ENCODE data around the gene CTNNBL1.

The CTNNBL1 gene

GRCh38 chr20:37759761-37760209 is 66.0 kb downstream of the CTNNBL1 start:
- no peak for DNase-seq (ENCODE audit: low read depth)
- TF ChIP-seq CTCF (IDR thresholded peaks at IDR 0.05; ENCODE audit: low read length, missing control alignments), result no peak
- H3K4me3 ChIP-seq (replicated peaks; ENCODE audit: low read depth, low read length), result no peak overlapping the region

GRCh38 chr20:37760322-37760721 is 66.5 kb downstream of the CTNNBL1 start:
- H3K4me3 ChIP-seq (replicated peaks; ENCODE audit: low read depth, low read length), result no peak overlapping the region
- DNase-seq (ENCODE audit: low read depth), result no peak
- TF ChIP-seq CTCF (IDR thresholded peaks at IDR 0.05; ENCODE audit: low read length, missing control alignments), result no peak

- no peak for TF ChIP-seq CTCF (IDR thresholded peaks at IDR 0.05; ENCODE audit: low read length, missing control alignments)
- H3K4me3 ChIP-seq (replicated peaks; ENCODE audit: low read depth, low read length), result no peak overlapping the region
- no peak for DNase-seq (ENCODE audit: low read depth)
Measured at GRCh38 chr20:37762716-37763485, 69.1 kb downstream of the CTNNBL1 start.

GRCh38 chr20:37764333-37764935 is 70.6 kb downstream of the CTNNBL1 start:
- no peak for TF ChIP-seq CTCF (IDR thresholded peaks at IDR 0.05; ENCODE audit: low read length, missing control alignments)
- no peak for DNase-seq (ENCODE audit: low read depth)
- no peak overlapping the region for H3K4me3 ChIP-seq (replicated peaks; ENCODE audit: low read depth, low read length)

- TF ChIP-seq CTCF (IDR thresholded peaks at IDR 0.05; ENCODE audit: low read length, missing control alignments), result no peak
- H3K4me3 ChIP-seq (replicated peaks; ENCODE audit: low read depth, low read length), result no peak overlapping the region
- no peak for DNase-seq (ENCODE audit: low read depth)
Measured at GRCh38 chr20:37770908-37771307, 77.1 kb downstream of the CTNNBL1 start.

GRCh38 chr20:37773291-37773826 is 79.5 kb downstream of the CTNNBL1 start:
- DNase-seq (ENCODE audit: low read depth), result no peak

More at GRCh38 chr20:37773291-37773826, 79.5 kb downstream of the CTNNBL1 start:
- TF ChIP-seq CTCF (IDR thresholded peaks at IDR 0.05; ENCODE audit: low read length, missing control alignments), result no peak
- H3K4me3 ChIP-seq (replicated peaks; ENCODE audit: low read depth, low read length), result no peak overlapping the region
